ENCODE results near the gene G6PD. TPM values are rescaled to one million over a fixed set of nuclear protein-coding genes. Genes with fewer than 3 reads are reported as not detected.
A peak's percentile ranks its signal among the peaks of the same experiment; 100 is the strongest.

The G6PD gene
- total and polyA plus RNA-seq, 2 of the 8 experiments (the other 6 are each of a cell fraction or from before 2014, with no cell fraction given) = 47.3 to 55.1 TPM

- TF ChIP-seq, protein P1, sequence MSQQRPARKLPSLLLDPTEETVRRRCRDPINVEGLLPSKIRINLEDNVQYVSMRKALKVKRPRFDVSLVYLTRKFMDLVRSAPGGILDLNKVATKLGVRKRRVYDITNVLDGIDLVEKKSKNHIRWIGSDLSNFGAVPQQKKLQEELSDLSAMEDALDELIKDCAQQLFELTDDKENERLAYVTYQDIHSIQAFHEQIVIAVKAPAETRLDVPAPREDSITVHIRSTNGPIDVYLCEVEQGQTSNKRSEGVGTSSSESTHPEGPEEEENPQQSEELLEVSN (IDR thresholded peaks at IDR 0.05) = no peak
- TF ChIP-seq, protein P2, sequence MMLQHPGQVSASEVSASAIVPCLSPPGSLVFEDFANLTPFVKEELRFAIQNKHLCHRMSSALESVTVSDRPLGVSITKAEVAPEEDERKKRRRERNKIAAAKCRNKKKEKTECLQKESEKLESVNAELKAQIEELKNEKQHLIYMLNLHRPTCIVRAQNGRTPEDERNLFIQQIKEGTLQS (IDR thresholded peaks at IDR 0.05; ENCODE audit: insufficient read depth, low read depth, low read length) = no peak
- TF ChIP-seq TCF12 (IDR thresholded peaks at IDR 0.05; ENCODE audit: low read depth, low read length) (no peak), SP4 (IDR thresholded peaks at IDR 0.05; ENCODE audit: low read length) (no peak), CBX5 (IDR thresholded peaks at IDR 0.05; ENCODE audit: low read depth, low read length) (no peak), CHD7 (IDR thresholded peaks at IDR 0.05; ENCODE audit: insufficient replicate concordance, low read length) (no peak), NRF1 (IDR thresholded peaks at IDR 0.05; ENCODE audit: low read depth, low read length) (no peak), TAF1 (IDR thresholded peaks at IDR 0.05; ENCODE audit: low read depth, low read length) (peak; percentile 37; the same call in 1 of the 2 replicates), PHF8 (conservative IDR thresholded peaks at IDR 0.05; ENCODE audit: low read depth, low read length) (peak; percentile 87)
Observed at GRCh38 chrX:154547245-154548027, 790 bp upstream of the G6PD start, which contains the start of gene IKBKG (continued).

All from H1 (cell line).